Muscle layer of duodenum (tissue), 2 donors: ENCODE data around the gene NHLRC4.

Experiments used
- H3K27ac ChIP-seq: one replicate; pipeline ENCODE4 v1.7.0; 2013; ENCODE audit warnings: mild to moderate bottlenecking, low read length
- H3K27me3 ChIP-seq: one replicate; pipeline ENCODE4 v1.7.0; 2013; ENCODE audit warnings: low read depth, mild to moderate bottlenecking, control low read depth, low read length
- H3K36me3 ChIP-seq, 2 donors: one replicate each; pipeline ENCODE4 v1.7.0; 2013; ENCODE audit warnings: low read length in 2 of 2, control low read depth in 1 of 2, mild to moderate bottlenecking in 1 of 2; ENCODE audit not compliant: insufficient read depth in 2 of 2, control insufficient read depth in 1 of 2
- H3K4me1 ChIP-seq, 2 donors: one replicate each; pipeline ENCODE4 v1.7.0; 2013; ENCODE audit warnings: low read length in 2 of 2, mild to moderate bottlenecking in 2 of 2, control low read depth in 1 of 2, moderate library complexity in 1 of 2; ENCODE audit not compliant: insufficient read depth in 2 of 2, control insufficient read depth in 1 of 2
- H3K4me3 ChIP-seq, 2 donors: one replicate each; pipeline ENCODE4 v1.7.0; 2013; ENCODE audit warnings: low read length in 2 of 2, low read depth in 1 of 2, mild to moderate bottlenecking in 1 of 2
- H3K9me3 ChIP-seq, 2 donors: one replicate each; pipeline ENCODE4 v1.7.0; 2013; ENCODE audit warnings: low read length in 2 of 2, control low read depth in 1 of 2, mild to moderate bottlenecking in 1 of 2; ENCODE audit not compliant: control insufficient read depth in 1 of 2
- donor health status: healthy.

Gene NHLRC4

DNA sequence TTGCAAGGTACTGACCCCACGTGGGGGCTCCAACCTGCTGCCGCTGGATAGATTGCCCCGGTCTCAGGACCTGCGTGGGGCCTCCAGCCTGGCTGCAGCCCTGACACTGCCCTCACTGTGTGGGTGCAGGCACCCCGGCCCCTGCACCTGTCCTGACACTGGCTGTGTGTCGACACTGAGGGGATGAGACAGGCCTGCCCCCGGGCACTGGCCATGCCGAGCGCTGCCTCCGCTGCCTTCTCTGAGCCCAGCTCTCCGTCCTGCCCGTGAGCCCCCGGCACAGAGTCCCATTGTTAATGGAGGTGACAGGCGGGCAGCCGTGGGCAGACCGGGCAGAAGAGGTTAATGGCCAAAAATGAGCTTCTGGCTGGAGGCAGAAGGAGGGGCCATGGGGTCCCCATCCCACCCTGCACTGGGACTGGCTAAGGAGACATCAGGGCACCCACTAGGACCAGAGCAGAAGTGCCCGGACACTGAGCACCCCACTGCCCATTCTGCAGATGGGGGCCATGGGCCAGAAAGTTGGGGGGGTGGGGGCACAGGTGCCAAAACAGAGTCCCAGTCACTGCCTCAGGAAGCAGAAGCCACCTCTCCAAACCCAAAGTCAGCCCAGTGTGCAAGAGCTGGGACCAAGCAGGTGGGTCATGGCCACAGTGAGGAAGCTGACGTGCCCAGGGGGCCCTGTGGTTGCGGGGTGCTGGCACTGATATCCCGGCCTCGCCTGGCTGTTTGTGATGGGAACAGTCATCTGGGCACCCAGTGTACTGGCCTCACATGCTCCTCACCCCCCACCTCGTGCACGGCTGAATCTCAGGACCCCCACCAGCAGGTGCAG lies 9.1 kb upstream of the NHLRC4 start:
- Histone ChIP-seq H3K27me3 (no peaks in the 10 kb centered on the region), H3K36me3 (peaks cover 0 to 8% of the 10 kb centered on the region in 2 donors), H3K4me3 (no peak overlapping the region), H3K4me1 (peaks cover 0 to 4% of the 10 kb centered on the region in 2 donors), H3K9me3 (no peaks in the 10 kb centered on the region), H3K27ac (no peak overlapping the region)

DNA sequence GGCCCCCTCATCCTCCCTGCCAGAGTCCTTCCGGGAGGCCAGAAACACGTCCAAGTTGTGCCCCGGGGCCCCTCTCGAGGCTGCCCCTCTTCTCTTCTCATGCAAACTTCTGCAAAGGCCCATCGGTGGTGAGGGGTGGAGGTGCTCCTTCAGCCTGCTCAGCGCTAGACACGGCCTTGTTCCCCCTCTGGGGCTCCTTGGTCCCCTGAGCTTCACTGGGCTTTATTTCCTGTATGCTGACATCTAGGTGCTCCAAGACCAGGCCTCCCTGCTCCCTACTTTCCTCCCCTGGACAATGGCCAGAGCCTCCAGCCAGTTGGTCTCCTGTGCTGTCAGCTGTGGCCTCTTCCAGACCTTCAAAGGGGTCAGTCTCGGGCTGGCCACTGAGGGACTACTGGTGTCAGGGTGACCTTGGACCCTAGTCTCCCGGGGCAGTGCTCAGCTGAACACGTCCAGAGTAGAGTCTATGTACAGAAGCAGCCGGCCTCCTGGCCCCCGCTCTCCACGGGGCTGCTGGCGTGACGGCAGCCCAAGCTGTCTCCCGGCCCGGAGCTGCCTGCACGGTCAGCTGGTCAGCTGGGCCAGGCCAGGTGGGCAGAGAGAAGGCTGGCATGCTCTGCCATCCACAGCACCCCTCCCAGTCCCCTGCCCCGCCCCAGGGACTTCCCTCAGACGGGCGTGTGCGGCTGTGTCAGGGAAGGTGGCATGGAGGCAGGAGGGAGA lies 8.3 kb upstream of the NHLRC4 start:
- no peak overlapping the region for H3K4me3 ChIP-seq
- H3K36me3 ChIP-seq = peaks cover 0 to 8% of the 10 kb centered on the region in 2 donors
- no peaks in the 10 kb centered on the region for H3K9me3 ChIP-seq
- no peak overlapping the region for H3K27ac ChIP-seq
- no peaks in the 10 kb centered on the region for H3K27me3 ChIP-seq
- H3K4me1 ChIP-seq = peaks cover 0 to 4% of the 10 kb centered on the region in 2 donors

DNA sequence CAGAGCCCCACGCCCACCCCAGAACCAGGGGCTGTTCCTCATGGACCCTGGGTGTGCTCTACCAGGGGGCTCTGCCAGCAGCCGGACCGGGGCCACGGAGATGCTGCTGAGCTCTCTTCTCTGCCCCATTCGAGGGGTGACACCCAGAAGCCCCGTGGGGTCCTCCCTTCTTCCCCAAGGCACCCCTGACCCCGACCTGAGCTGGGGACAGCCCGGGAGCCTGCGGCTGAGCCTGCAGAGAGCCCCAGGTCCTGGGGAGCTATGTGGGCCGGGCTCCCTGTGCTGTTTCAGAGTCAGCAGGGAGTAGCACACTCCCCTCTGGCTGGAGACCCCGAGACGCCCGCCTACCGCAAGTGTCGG lies 7.8 kb upstream of the NHLRC4 start:
- H3K27me3 ChIP-seq = no peaks in the 10 kb centered on the region
- H3K27ac ChIP-seq = no peak overlapping the region
- peaks cover 0 to 3% of the 10 kb centered on the region in 2 donors for H3K36me3 ChIP-seq
- H3K4me3 ChIP-seq = no peak overlapping the region
- H3K9me3 ChIP-seq = no peaks in the 10 kb centered on the region
- peaks cover 0 to 4% of the 10 kb centered on the region in 2 donors for H3K4me1 ChIP-seq

DNA sequence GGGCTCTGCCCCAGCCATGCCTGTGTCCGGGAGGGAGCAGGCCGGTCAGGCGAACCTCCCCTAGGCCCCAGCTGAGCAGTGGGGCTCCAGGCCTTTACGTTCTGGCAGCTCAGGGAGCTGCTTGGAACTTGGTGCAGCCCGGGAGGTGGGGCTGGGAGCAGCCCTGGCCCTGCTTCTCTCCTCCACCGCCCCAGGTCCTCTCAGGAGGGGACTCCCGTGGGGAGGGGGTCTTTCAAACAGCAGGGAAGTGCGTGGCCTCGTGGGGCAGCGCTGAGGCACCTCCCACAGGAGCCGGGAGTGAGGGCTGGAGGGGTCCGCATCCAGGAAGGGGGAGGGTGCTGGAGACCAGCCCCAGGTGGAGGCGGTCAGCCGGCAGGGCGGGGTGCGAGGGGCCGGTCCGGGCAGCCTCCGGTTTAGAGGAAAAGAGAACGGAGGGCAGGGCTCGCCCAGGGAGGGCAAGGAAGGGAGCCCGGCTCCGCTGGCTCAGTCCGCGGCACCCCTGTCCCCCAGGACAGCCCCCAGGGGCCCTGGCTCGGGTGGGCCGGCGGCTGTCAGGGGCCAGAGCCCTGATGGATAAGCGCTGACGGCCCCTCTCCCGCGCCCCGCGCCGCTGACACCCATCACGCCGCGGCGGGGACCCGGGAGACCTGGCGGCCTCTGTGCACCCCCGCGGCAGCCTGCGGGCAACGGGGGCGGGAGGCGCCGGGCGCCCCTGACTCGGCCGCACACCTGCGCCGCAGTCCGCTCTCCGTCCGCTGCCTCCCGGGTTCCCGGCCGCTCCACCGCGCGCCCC lies 7.2 kb upstream of the NHLRC4 start:
- H3K27me3 ChIP-seq = no peaks in the 10 kb centered on the region
- H3K4me3 ChIP-seq = no peak overlapping the region
- no peaks in the 10 kb centered on the region for H3K9me3 ChIP-seq
- H3K4me1 ChIP-seq = peaks cover 0 to 4% of the 10 kb centered on the region in 2 donors
- no peak overlapping the region for H3K27ac ChIP-seq
- H3K36me3 ChIP-seq = no peaks in the 10 kb centered on the region

DNA sequence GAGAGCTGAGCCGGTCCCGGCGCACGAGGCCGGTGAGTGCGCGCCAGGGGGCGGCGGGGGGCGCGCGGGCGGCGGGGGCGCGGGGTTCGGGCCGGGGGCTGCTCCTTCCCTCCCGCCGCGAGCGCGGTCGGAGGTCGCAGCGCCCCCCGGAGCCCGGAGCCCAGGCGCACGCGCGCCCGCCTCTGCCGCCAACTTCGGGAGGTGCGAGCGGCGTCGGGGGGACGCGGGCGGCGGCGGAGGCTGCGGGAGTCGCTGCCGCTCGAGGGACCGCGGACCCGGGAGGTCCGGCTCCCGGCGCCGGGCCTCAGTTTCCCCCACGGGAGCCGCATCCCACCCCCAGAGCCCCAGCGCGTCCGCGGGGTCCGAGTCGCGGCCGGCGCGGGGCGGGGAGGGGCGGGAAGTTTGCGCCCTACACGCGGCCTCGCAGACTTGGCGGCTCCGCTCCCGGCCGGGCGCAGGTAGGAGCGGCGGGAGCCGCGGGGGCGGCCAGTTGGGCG lies 6.6 kb upstream of the NHLRC4 start, which contains the start of gene PRR35:
PRR35 (plus strand) TSS at position 191 of the 497 bp plus-strand sequence. CDS start 2,901 bp downstream, outside the sequence.
- Histone ChIP-seq H3K9me3 (no peaks in the 10 kb centered on the region), H3K27me3 (no peaks in the 10 kb centered on the region), H3K36me3 (no peaks in the 10 kb centered on the region), H3K4me1 (peaks cover 0 to 4% of the 10 kb centered on the region in 2 donors), H3K4me3 (no peak within 1 kb of the TSS), H3K27ac (no peak within 1 kb of the TSS)

DNA sequence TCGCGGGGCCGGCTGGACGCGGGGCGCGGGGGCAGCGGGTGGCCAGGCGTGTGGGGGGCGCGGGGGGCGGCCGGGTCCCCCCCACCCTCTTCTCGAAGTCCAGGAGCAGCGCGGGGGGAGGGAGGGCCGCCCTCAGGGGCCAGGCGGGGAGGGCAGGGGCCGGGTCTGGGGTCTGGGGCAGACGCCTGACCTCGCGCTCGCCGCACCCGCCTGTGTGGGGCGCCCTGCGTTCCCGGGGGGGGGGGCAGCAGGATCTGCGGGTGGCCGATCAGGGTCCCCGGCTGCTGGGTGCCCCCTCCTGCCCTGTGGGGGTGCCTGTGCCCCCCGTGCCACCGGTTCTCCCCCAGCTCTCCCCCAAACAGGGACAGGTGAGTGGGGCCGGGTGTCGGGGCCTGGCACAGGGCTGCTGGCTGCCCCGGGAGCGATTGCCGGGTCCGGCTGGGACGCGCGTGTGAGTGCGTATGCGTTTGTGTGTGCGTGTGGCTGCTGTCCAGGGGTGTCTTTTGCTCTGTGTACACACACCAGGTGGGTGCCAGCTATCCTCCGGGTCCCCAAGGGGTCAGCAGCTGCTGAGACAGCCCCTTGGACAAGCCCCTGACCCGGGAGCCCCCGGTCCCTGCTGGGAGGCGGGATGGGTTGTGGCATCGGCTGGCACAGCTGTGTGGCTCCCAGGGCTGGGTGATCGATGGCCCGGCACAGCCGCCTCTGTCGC lies 5.9 kb upstream of the NHLRC4 start:
- Histone ChIP-seq H3K27me3 (no peaks in the 10 kb centered on the region), H3K4me3 (no peak overlapping the region)

DNA sequence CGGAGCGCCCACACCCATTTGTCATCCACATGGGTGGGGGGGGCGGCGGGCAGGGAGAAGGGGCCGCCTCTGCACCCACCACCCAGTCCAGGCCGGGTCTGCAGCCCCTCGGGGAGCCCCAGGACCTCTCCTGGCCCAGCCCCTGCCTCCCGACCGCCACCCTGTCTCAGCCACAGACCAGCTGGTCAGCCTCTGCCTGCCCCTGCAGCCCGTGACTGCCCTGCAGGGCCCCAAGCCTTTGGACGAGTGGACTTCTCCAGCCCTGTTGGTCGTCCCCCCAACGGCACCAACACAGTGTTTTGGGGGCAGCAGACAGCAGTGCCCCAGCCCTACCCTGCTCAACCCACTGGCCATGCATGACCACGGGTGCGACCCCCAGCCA lies 5.4 kb upstream of the NHLRC4 start:
- H3K27ac ChIP-seq = no peak overlapping the region
- H3K9me3 ChIP-seq = no peaks in the 10 kb centered on the region
- no peaks in the 10 kb centered on the region for H3K36me3 ChIP-seq
- no peaks in the 10 kb centered on the region for H3K27me3 ChIP-seq
- H3K4me3 ChIP-seq = no peak overlapping the region
- peaks cover 1 to 11% of the 10 kb centered on the region in 2 donors for H3K4me1 ChIP-seq

More for the DNA sequence above, 5.9 kb upstream of the NHLRC4 start:
- H3K9me3 ChIP-seq = no peaks in the 10 kb centered on the region
- H3K36me3 ChIP-seq = no peaks in the 10 kb centered on the region
- H3K4me1 ChIP-seq = peaks cover 0 to 6% of the 10 kb centered on the region in 2 donors
- no peak overlapping the region for H3K27ac ChIP-seq

DNA sequence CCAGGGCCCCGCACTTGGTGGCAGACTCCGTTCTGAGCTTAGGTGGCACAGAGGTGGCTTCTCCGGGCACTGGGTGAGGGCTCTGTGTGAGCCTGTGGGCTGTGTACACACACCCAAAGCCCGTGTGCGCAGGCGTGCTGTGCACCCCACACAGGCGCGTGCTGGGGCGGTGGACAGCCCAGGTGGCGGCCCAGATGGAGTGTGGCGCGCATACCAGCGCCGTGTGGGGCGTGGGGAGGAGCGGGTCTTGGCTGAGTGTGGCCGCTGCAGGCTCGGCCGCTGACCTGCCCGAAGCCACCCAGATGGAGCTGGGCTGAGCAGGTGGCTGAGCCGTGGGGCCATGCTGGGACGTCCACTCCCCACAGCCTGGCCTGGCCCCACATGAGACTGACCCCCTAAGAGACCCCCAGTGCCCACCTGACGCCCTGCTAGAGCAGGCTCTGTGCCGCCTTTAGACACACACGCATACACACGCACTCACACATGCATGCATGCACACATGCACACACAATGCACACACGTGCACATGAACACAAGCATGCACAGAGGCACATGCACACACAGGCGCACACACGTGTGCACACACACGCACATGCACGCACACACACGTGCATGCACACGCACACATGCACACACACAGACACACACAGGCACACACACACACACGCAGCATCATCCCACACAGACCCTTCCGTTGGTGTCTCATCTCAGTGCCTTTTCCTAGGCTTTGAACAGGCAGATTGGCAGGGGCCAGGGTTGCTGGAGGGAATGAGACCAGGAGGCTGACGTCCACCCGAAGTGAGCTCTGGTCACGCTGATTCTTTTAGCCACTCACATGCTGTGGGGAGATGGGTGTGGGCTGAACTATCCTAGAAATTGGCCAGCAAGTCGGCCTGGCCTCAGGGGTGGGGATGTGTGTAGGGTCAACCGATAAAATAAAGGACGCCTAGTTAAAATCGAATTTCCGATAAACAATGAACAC lies 4.6 kb upstream of the NHLRC4 start:
- H3K27me3 ChIP-seq = no peaks in the 10 kb centered on the region
- no peaks in the 10 kb centered on the region for H3K9me3 ChIP-seq
- peaks cover 4 to 19% of the 10 kb centered on the region in 2 donors for H3K4me1 ChIP-seq
- no peaks in the 10 kb centered on the region for H3K36me3 ChIP-seq
- H3K27ac ChIP-seq = no peak overlapping the region
- no peak overlapping the region for H3K4me3 ChIP-seq

DNA sequence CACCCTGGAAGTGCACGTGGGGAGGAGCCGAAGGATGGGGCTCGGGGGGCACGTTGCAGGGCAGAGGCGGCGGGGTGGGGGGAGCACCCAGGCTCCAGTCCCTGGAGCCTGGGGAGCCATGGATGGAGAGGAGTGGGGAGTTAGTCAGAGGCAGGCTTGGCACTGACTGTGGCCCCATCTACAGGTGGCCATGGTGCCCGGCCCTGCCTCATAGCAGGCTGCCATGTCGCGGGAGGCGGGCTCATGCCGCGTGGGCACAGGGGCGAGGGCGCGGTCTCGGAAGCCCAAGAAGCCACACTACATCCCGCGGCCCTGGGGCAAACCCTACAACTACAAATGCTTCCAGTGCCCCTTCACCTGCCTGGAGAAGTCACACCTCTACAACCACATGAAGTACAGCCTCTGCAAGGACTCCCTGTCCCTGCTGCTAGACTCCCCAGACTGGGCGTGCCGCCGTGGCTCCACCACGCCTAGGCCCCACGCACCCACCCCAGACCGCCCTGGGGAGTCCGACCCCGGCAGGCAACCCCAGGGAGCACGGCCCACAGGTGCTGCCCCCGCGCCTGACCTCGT lies 3.6 kb upstream of the NHLRC4 start:
- Histone ChIP-seq H3K4me1 (peaks cover 4 to 28% of the 10 kb centered on the region in 2 donors), H3K9me3 (no peaks in the 10 kb centered on the region), H3K4me3 (no peak overlapping the region), H3K27ac (no peak overlapping the region), H3K36me3 (no peaks in the 10 kb centered on the region), H3K27me3 (no peaks in the 10 kb centered on the region)
